NCI-H2227 (cell line): Measurements from ENCODE around the gene HNRNPLL.

Experiments used
- DNase-seq: peaks from one replicate; lab custom pipeline; 2025; ENCODE audit not compliant: unreplicated experiment; lab: John Stamatoyannopoulos, UW

Gene HNRNPLL

GRCh38 chr2:38532366-38532765, 70.4 kb downstream of the HNRNPLL start:
- no peak for DNase-seq

- no peak for DNase-seq
These were observed 73.5 kb downstream of the HNRNPLL start for GRCh38 chr2:38529208-38529607.

- no peak for DNase-seq
These were observed 74.2 kb downstream of the HNRNPLL start for GRCh38 chr2:38528534-38528933.

GRCh38 chr2:38528008-38528442, 74.7 kb downstream of the HNRNPLL start:
- peak; percentile 89 for DNase-seq

GRCh38 chr2:38527338-38528007, 75.3 kb downstream of the HNRNPLL start:
- DNase-seq, result no peak

GRCh38 chr2:38526195-38526594, 76.5 kb downstream of the HNRNPLL start:
- no peak for DNase-seq

- no peak for DNase-seq
These were observed 78.1 kb downstream of the HNRNPLL start for GRCh38 chr2:38524580-38524979.

- no peak for DNase-seq
These were observed 78.8 kb downstream of the HNRNPLL start for GRCh38 chr2:38523728-38524437.

- no peak for DNase-seq
These were observed 79.9 kb downstream of the HNRNPLL start for GRCh38 chr2:38522754-38523349.

GRCh38 chr2:38521835-38522234, 80.9 kb downstream of the HNRNPLL start:
- no peak for DNase-seq

- no peak for DNase-seq
These were observed 85.4 kb downstream of the HNRNPLL start for GRCh38 chr2:38517284-38517683.

- no peak for DNase-seq
These were observed 86.2 kb downstream of the HNRNPLL start for GRCh38 chr2:38516526-38516925.

- DNase-seq, result no peak
These were observed 86.6 kb downstream of the HNRNPLL start for GRCh38 chr2:38516122-38516521.

- DNase-seq, result no peak
These were observed 87.3 kb downstream of the HNRNPLL start for GRCh38 chr2:38515155-38516074.

GRCh38 chr2:38514603-38515154, 88.0 kb downstream of the HNRNPLL start:
- DNase-seq, result no peak

- no peak for DNase-seq
These were observed 90.5 kb downstream of the HNRNPLL start for GRCh38 chr2:38512211-38512610.
